HG03139 (cell line): ENCODE results near the gene BEST2.
A peak's percentile ranks its signal among the peaks of the same experiment; 100 is the strongest.
"Not testable (repeated sequence)": the region's sequence is repeated elsewhere in the genome, so short reads cannot be mapped to it uniquely, and the experiment has no call there.

Source experiments
- ATAC-seq: cut with Tn5 transposase; IDR thresholded peaks from one replicate; pipeline ENCODE4 v1.9.1; 2021; ENCODE audit not compliant: unreplicated experiment

The BEST2 gene

GRCh38 chr19:12751635-12752034 lies at the start of gene BEST2:
Gene BEST2 (plus strand): TSS chr19:12751791. CDS start chr19:12752593, 802 bp downstream.
- ATAC-seq = no peak

- ATAC-seq = no peak
Measured at GRCh38 chr19:12703046-12703445, 48.5 kb upstream of the BEST2 start.

- ATAC-seq = no peak
Measured at GRCh38 chr19:12705169-12705568, 46.4 kb upstream of the BEST2 start.

GRCh38 chr19:12705654-12706331 lies 45.8 kb upstream of the BEST2 start:
- ATAC-seq = no peak

GRCh38 chr19:12706332-12706718 lies 45.3 kb upstream of the BEST2 start:
- no peak for ATAC-seq

GRCh38 chr19:12708641-12709040 lies 43.0 kb upstream of the BEST2 start:
- no peak for ATAC-seq

GRCh38 chr19:12711187-12711586 lies 40.4 kb upstream of the BEST2 start:
- no peak for ATAC-seq

GRCh38 chr19:12712077-12712476 lies 39.5 kb upstream of the BEST2 start:
- ATAC-seq = not testable (repeated sequence)

GRCh38 chr19:12713304-12713703 lies 38.3 kb upstream of the BEST2 start:
- not testable (repeated sequence) for ATAC-seq

GRCh38 chr19:12715102-12715501 lies 36.5 kb upstream of the BEST2 start:
- no peak for ATAC-seq

- ATAC-seq = no peak
Measured at GRCh38 chr19:12715929-12716328, 35.7 kb upstream of the BEST2 start.

- no peak for ATAC-seq
Measured at GRCh38 chr19:12720296-12720695, 31.3 kb upstream of the BEST2 start.

- no peak for ATAC-seq
Measured at GRCh38 chr19:12720851-12721655, 30.5 kb upstream of the BEST2 start.

- ATAC-seq = peak; percentile 6
Measured at GRCh38 chr19:12721656-12722565, 29.7 kb upstream of the BEST2 start.

- ATAC-seq = peak; percentile 64
Measured at GRCh38 chr19:12722566-12723380, 28.8 kb upstream of the BEST2 start.

GRCh38 chr19:12723381-12723640 lies 28.3 kb upstream of the BEST2 start:
- no peak for ATAC-seq

- ATAC-seq = no peak
Measured at GRCh38 chr19:12723641-12724426, 27.8 kb upstream of the BEST2 start, which contains the start of gene TNPO2. Gene TNPO2 (minus strand): TSS chr19:12723932. CDS start chr19:12720977, 2,955 bp downstream.

- ATAC-seq = not testable (repeated sequence)
Measured at GRCh38 chr19:12725612-12726011, 26.0 kb upstream of the BEST2 start.

GRCh38 chr19:12726988-12727316 lies 24.6 kb upstream of the BEST2 start:
- no peak for ATAC-seq
